Keratinocyte (primary cell): ENCODE data around the gene C16orf46. TPM values are rescaled to one million over a fixed set of nuclear protein-coding genes. Genes with fewer than 3 reads are reported as not detected.

ENCODE experiments used
- DNase-seq: peaks from one replicate; pipeline ENCODE4 v3.0.0-alpha.2; 2011; ENCODE audit warnings: low read depth, missing footprints, low spot score
- FAIRE-seq: peaks from 2 replicates; lab custom pipeline; 2011; peaks lifted over from hg19 to GRCh38; lab: Jason Lieb, UNC
- H2AFZ ChIP-seq: 2 replicates; pipeline ENCODE4 v1.6.0; 2012; ENCODE audit warnings: low read length, control low read depth, inconsistent platforms; ENCODE audit not compliant: control insufficient read depth
- H3K27ac ChIP-seq: 2 replicates; pipeline ENCODE4 v1.5.1; 2011; ENCODE audit warnings: low read length; ENCODE audit not compliant: control insufficient read depth, insufficient read depth
- H3K27me3 ChIP-seq: 3 replicates; pipeline ENCODE4 v1.6.0; 2011; ENCODE audit warnings: low read length; ENCODE audit not compliant: control insufficient read depth, insufficient read depth; ENCODE audit errors: extremely low read depth
- H3K36me3 ChIP-seq, 2 experiments: 2 replicates in 1 of 2; 3 replicates in 1 of 2; pipeline ENCODE4 v1.5.1; 2011; ENCODE audit warnings: low read length in 2 of 2, mild to moderate bottlenecking in 1 of 2; ENCODE audit not compliant: control insufficient read depth in 2 of 2, insufficient read depth in 2 of 2; ENCODE audit errors: extremely low read depth in 1 of 2
- H3K4me1 ChIP-seq: 3 replicates; pipeline ENCODE4 v1.5.1; 2011; ENCODE audit warnings: low read length; ENCODE audit not compliant: control insufficient read depth, insufficient read depth; ENCODE audit errors: extremely low read depth
- H3K4me2 ChIP-seq: 3 replicates; pipeline ENCODE4 v1.6.0; 2011; ENCODE audit warnings: low read depth, low read length; ENCODE audit not compliant: control insufficient read depth, insufficient read depth; ENCODE audit errors: extremely low read depth
- H3K4me3 ChIP-seq, 3 experiments: fragments of 200-600 bp in 1 of 3; sonication (generic) in 1 of 3; 2 replicates in 2 of 3; 3 replicates in 1 of 3; pipeline ENCODE4 v1.5.1; 2011 to 2016; ENCODE audit warnings: low read length in 3 of 3, mild to moderate bottlenecking in 3 of 3, control low read depth in 2 of 3, inconsistent platforms in 1 of 3, low read depth in 1 of 3, mixed read lengths in 1 of 3, mixed run types in 1 of 3, moderate library complexity in 1 of 3; ENCODE audit not compliant: control insufficient read depth in 2 of 3, insufficient read depth in 2 of 3; ENCODE audit errors: extremely low read depth in 1 of 3
- H3K79me2 ChIP-seq: 2 replicates; pipeline ENCODE4 v1.6.0; 2012; ENCODE audit warnings: low read length; ENCODE audit not compliant: control insufficient read depth, insufficient read depth
- H3K9ac ChIP-seq: 3 replicates; pipeline ENCODE4 v1.6.0; 2011; ENCODE audit warnings: low read length; ENCODE audit not compliant: control insufficient read depth, insufficient read depth; ENCODE audit errors: extremely low read depth
- H3K9me1 ChIP-seq: 3 replicates; pipeline ENCODE4 v1.6.0; 2011; ENCODE audit warnings: low read length; ENCODE audit not compliant: control insufficient read depth, insufficient read depth; ENCODE audit errors: extremely low read depth
- H3K9me3 ChIP-seq: 2 replicates; pipeline ENCODE4 v1.5.1; 2012; ENCODE audit warnings: low read depth, low read length; ENCODE audit not compliant: control insufficient read depth
- H4K20me1 ChIP-seq: 3 replicates; pipeline ENCODE4 v1.6.0; 2011; ENCODE audit warnings: low read length; ENCODE audit not compliant: control insufficient read depth, insufficient read depth; ENCODE audit errors: extremely low read depth
- EZH2 ChIP-seq: IDR thresholded peaks from one replicate; pipeline ENCODE4 v1.6.1; 2012; ENCODE audit warnings: inconsistent platforms, mild to moderate bottlenecking, low read length, moderate library complexity
- dilution Hi-C: fragments of 300-500 bp; cut with MboI; formaldehyde crosslinking; loops from one replicate; pipeline ENCODE4 v1.7.0; 2020; ENCODE audit warnings: low sequenced_read_pairs; ENCODE audit not compliant: extremely low pct_ligation_motif_present
- polyA plus RNA-seq, 5 experiments: library from polyadenylated mRNA; depleted of rRNA in 3 of 5; stranded (reverse) in 3 of 5; stranded (forward) in 1 of 5; unstranded in 1 of 5; fragments of >200 nt; gene quantifications; 1 replicate in 1 of 5; 2 replicates in 3 of 5; 3 replicates in 1 of 5; pipeline versions ENCODE4 v1.2.1 to v1.2.3, GENCODE V29; 2011 to 2012; ENCODE audit warnings: missing spikeins in 2 of 5, low read depth in 1 of 5, low replicate concordance in 1 of 5
- TF ChIP-seq, protein P1 (sequence below), 3 experiments: IDR thresholded peaks in 1 of 3; conservative IDR thresholded peaks in 1 of 3; optimal IDR thresholded peaks in 1 of 3; 2 replicates in 2 of 3; 3 replicates in 1 of 3; pipeline versions ENCODE3 to v1.5.1; 2011; ENCODE audit warnings: low read length in 3 of 3, mild to moderate bottlenecking in 3 of 3, moderate library complexity in 2 of 3, control low read depth in 1 of 3, inconsistent platforms in 1 of 3; ENCODE audit not compliant: insufficient read depth in 2 of 3; ENCODE audit errors: extremely low read depth in 1 of 3

The C16orf46 gene
- polyA plus RNA-seq, 1 donor (not counting 4 experiments of a cell fraction or from before 2014, with no cell fraction given): 0.30 TPM

DNA sequence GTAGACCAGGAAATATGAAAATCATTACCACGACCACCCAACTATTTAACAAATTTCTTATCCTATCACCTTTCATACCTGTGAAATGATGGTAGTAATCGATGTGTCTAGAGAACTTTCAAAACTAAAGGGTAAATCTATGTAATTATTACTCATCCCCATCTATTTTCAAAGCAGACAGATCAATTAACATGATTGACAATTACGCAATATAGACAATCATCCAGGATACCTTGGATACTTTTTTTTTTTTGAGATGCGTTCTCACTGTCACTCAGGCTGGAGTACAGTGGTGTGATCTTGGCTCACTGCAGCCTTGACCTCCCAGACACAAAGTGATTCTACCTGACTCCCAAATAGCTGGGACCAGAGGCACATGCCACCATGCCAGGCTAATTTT, 4.0 kb upstream of the C16orf46 start:
- Histone ChIP-seq H3K27ac (no peak overlapping the region), H3K27me3 (no peaks in the 10 kb centered on the region), H3K9ac (no peak overlapping the region), H3K4me2 (no peak overlapping the region), H3K4me1 (peaks cover 9% of the 10 kb centered on the region), H3K4me3 (no peak overlapping the region), H3K9me3 (no peaks in the 10 kb centered on the region), H3K9me1 (no peaks in the 10 kb centered on the region), H3K36me3 (peaks cover 0 to 2% of the 10 kb centered on the region in 2 experiments), H2AFZ (no peak overlapping the region), H3K79me2 (no peaks in the 10 kb centered on the region), H4K20me1 (no peaks in the 10 kb centered on the region)
- FAIRE-seq (no peak), DNase-seq (no peak)
- TF ChIP-seq, protein P1, sequence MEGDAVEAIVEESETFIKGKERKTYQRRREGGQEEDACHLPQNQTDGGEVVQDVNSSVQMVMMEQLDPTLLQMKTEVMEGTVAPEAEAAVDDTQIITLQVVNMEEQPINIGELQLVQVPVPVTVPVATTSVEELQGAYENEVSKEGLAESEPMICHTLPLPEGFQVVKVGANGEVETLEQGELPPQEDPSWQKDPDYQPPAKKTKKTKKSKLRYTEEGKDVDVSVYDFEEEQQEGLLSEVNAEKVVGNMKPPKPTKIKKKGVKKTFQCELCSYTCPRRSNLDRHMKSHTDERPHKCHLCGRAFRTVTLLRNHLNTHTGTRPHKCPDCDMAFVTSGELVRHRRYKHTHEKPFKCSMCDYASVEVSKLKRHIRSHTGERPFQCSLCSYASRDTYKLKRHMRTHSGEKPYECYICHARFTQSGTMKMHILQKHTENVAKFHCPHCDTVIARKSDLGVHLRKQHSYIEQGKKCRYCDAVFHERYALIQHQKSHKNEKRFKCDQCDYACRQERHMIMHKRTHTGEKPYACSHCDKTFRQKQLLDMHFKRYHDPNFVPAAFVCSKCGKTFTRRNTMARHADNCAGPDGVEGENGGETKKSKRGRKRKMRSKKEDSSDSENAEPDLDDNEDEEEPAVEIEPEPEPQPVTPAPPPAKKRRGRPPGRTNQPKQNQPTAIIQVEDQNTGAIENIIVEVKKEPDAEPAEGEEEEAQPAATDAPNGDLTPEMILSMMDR (optimal IDR thresholded peaks at IDR 0.05 in 1 of 3, IDR thresholded peaks at IDR 0.05 in 1 of 3, conservative IDR thresholded peaks at IDR 0.05 in 1 of 3; ENCODE audit: extremely low read depth in 1 of 3, insufficient read depth in 2 of 3, low read length in 3 of 3): no peak
- dilution Hi-C loops: no loop called here

DNA sequence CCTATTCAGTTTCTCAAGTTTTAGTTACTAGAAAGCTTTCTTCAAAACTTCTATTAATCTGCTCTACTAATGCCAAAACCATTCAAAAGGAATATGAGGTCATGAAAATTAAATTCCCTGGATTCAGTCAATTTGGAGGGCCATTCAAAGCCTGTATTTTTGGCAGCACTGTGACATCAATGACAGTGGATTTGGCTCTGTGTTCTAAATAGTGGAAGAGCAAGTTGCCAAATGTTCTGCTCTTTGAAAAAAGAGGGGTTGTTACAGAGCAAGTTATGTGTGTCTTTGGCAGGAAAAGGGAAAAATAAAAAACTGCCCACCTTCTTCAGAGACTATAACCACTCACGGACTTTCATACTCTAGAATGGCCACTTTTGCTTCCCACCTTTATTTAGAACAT, 3.2 kb upstream of the C16orf46 start:
- Histone ChIP-seq H3K4me1 (peaks cover 9% of the 10 kb centered on the region), H3K9me1 (no peaks in the 10 kb centered on the region), H3K9ac (no peak overlapping the region), H3K79me2 (no peaks in the 10 kb centered on the region), H4K20me1 (no peaks in the 10 kb centered on the region), H3K36me3 (peaks cover 0 to 2% of the 10 kb centered on the region in 2 experiments), H3K27ac (no peak overlapping the region), H3K9me3 (no peaks in the 10 kb centered on the region), H3K4me3 (no peak overlapping the region), H3K27me3 (no peaks in the 10 kb centered on the region), H3K4me2 (no peak overlapping the region), H2AFZ (no peak overlapping the region)
- TF ChIP-seq, protein P1 (optimal IDR thresholded peaks at IDR 0.05 in 1 of 3, IDR thresholded peaks at IDR 0.05 in 1 of 3, conservative IDR thresholded peaks at IDR 0.05 in 1 of 3; ENCODE audit: extremely low read depth in 1 of 3, insufficient read depth in 2 of 3, low read length in 3 of 3): no peak
- TF ChIP-seq EZH2: no peak
- FAIRE-seq (no peak), DNase-seq (no peak)
- dilution Hi-C loops: no loop called here
